GM21737 (cell line): ENCODE data around the gene AKR1C1.
"Not testable (repeated sequence)": the region's sequence is repeated elsewhere in the genome, so short reads cannot be mapped to it uniquely, and the experiment has no call there.

Source experiments
- ATAC-seq: cut with Tn5 transposase; IDR thresholded peaks from one replicate; pipeline ENCODE4 v1.9.1; 2021; ENCODE audit warnings: mild to moderate bottlenecking, moderate library complexity; ENCODE audit not compliant: unreplicated experiment

AKR1C1 gene

DNA sequence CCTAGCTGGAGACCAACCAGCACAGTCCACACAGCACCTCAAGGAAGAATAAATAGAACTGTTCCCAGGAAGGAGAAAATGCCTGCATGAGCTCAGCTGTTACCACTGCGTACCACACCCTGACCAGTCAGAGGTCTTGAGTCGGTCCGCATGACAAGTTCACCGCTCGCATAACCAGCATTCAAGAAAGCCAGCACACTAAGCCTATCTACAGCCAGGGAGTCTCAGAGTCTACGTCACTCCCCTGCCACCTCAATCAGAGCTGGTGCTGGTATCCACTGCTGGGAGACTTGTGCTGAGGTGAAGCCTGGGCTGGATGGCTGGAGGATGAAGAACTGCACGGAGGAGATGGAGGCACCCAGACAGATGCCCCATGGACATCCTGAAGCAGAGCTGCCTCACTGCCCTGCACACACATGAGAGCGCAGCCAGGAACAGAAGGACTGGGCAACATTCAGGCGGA is 19.6 kb downstream of the AKR1C1 start:
- no peak for ATAC-seq

DNA sequence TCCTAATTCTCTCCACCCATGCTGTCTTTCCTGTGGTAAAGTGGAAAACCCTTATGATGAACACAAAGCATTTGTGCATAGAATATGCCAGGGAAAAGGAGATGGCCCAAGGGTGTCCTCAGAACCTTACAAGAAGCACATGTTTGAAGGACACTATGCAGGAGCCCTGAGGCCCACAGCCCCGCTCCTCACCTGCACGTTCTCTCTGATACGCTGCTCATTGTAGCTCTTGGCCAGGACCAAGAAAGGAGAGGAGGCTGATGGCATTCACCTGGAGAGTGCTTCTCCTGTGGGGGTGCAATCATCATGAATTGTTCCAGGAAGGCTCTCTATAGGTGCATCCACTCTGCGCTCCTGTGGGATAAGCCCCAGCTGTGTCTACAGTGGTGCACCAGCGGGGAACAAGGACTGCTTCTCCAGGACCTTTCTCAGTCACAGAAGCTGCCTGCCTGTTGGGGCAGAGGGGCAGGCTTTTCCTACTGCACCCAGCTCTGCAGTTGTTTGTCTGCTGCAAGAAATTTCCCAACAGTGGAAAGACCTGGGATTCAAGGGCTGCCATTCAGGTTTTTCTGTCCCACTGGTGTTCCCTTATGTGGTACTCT is 20.5 kb downstream of the AKR1C1 start:
- no peak for ATAC-seq

DNA sequence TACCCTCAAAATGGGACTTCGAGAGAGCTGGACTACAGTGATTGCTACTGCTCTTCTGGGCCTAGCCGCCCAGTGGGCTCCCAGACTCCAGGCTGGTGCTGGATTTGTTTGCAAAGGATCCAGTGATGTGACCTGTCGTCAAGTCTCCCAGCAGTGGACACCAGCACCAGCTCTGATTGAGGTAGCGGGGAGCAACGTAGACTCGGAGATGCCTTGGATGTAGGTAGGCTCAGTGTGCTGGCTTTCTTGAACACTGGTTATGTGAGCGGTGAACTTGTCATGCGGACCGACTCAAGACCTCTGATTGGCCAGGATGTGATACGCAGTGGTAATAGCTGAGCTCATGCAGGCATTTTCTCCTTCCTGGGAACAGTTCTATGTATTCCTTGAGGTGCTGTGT is 21.0 kb downstream of the AKR1C1 start:
- ATAC-seq, result no peak

GRCh38 chr10:4984971-4985594 is 21.9 kb downstream of the AKR1C1 start:
- no peak for ATAC-seq

GRCh38 chr10:4988000-4988641 is 24.9 kb downstream of the AKR1C1 start:
- not testable (repeated sequence) for ATAC-seq

DNA sequence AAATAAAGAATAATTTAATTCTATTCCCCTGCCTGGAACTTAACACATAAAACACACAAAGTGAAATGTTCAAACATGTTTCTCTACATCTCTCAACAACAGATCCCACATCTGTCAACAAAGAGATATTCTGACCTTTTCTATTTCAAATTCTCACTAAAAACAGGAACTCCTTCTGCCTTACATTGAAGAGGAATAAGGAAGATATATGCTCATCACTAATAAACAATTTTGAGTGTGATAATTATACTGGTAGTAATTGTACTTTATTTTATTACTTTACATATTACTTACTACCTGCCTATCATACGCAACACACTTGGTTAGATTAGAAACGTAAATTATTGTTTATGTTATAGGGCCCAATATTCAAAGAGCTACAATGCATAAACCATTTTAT is 27.0 kb downstream of the AKR1C1 start:
- ATAC-seq, result no peak

DNA sequence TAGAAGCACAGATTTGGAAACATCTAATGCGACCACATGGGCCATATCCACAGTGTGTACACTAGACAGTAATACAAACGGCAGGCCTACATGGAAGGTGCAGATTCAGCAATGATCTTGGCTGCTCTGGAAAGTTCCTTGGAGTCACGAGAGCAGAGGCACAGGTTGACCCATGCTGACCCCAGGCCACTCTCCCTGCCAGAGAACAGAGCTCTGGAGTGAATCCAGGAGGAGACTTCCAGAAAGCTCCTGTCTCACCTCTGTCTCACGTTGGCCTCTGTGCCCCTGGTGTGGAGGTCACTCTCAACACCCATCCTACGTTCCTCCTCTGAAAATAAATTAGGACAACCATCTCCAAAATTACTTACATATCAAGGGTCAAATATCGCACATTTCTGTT is 28.2 kb downstream of the AKR1C1 start:
- ATAC-seq, result not testable (repeated sequence)

- ATAC-seq, result not testable (repeated sequence)
These were observed 29.3 kb downstream of the AKR1C1 start for GRCh38 chr10:4992564-4992963.

- ATAC-seq, result not testable (repeated sequence)
These were observed 31.0 kb downstream of the AKR1C1 start for GRCh38 chr10:4994260-4994659.

- ATAC-seq, result no peak
These were observed 35.5 kb downstream of the AKR1C1 start for GRCh38 chr10:4998671-4999070.

DNA sequence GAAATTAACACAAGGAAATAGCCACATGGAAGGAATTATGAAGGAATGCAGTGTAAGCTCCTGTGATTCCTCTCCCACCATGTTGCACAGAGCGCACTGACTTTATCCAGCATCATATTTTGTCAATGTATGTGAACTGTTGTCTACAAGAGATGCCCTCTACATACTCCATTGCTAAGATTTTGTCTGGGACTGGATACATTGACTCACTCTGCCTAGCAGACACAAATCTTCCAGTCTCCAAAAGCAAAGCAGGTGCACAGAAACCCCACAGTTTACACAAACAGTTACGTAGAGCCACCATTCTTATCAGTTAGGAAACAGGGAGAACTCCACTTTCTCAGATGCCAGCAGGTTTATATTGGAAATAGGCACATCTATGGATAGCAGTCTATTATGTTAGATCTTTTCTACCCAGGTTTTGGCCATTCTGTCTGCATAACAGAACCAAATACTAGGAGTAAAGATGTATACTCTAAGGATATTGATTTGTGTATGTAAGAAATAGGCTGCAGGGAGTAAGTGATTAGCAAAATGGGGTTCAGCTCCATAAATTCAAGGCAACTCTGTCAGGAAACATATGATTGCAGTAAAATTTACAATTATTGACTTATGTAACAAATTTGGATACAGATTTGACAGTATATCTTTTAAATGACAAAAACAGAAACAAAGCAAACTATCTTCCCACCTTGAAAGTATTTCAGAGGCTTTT is 39.0 kb downstream of the AKR1C1 start:
- ATAC-seq, result no peak

DNA sequence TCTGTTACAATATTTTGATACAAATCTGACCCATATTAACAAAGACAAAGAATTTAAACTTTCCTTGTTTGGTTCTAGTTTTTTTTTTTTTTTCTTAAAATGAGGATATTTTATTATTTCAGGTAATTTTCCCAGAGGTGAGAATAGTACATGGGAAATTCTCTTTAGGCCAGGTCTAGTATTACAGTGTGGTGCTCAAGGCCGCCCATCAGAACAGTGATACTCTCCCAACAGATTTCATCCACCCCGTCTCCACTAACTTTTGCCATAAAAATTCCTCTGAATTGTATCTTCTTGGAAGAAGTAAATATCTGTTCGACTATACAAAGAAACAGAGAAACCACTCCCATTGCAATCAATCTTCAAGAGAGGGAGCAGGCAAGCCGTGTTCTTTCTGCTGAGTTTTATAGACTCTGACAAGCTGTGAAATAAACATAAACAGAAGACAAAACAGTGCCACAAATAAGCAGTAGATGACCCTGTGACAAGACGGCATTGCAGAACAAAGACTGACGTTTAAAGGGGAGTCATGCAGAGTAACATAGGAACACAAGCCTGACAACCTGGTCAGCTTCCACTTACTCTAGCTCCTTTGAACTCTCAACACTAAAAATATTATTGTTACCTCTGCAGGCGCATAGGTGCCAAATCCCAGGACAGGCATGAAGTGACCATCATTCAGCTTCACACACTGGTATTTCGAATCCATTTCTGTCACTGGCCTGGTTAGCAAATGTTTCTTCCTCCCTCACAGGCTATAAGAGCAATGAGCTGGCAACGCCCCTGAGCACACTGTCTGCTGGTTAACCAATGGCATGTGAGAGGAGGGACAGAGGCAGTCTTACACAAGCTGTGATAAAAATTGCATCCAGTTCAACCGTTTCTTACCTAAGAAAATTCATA is 40.2 kb downstream of the AKR1C1 start, which contains the start of gene AKR1C2:
Gene AKR1C2, minus strand, starts transcription at position 731 of the 903 bp plus-strand sequence. Its CDS starts 22 bp downstream, at position 709.
- ATAC-seq, result not testable (repeated sequence)

DNA sequence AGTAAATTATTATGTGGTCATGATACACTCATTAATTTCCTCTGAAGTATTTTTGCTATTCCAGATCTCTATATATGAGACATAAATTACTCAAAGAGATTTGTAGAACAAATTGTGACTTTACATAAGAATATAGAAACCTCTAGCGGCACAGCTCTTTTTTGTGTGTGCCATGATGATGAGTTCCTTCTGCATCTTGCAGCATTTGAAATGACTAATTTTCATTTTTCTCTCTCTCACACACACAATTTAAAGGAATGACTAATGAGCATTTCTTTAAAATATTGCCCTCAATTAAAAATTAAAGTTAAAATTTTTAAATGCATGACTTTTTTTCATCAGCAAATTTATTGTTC is 40.8 kb downstream of the AKR1C1 start:
- not testable (repeated sequence) for ATAC-seq

- ATAC-seq, result not testable (repeated sequence)
These were observed 41.3 kb downstream of the AKR1C1 start for GRCh38 chr10:5004501-5004900.

DNA sequence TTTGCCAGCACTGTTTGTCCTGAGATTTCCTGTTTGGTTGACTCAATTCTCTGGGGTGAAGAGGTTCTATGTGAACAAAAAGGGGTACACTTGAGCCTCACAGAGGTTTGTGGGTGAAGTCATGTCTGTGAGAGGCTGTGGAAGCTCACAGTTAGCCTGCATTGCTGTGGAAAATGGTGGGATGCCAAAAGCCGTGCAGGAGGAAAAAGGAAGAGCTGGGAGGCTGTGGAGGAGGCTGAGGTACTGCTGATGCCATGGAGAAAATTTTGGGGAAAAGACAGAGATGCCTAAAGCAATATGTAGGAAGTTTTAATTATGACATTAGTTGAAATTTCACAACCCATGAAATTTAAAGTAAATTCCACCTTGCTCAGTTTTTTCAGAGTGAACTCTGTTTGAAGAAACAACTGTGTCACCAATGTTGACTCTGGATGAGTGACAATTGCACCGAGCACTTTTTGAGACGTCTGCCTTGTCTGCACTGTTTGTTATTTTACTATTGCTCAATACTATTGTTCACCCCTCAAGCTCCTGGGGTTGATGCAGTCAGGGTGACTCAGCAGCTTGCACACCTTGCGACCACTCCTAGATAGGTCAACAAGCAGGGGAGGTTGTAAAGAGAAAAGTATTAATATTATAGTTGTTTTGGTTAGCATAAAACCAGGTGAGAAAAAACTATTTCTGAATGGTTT is 45.8 kb downstream of the AKR1C1 start:
- ATAC-seq, result not testable (repeated sequence)

GRCh38 chr10:5010043-5010442 is 46.8 kb downstream of the AKR1C1 start:
- not testable (repeated sequence) for ATAC-seq

DNA sequence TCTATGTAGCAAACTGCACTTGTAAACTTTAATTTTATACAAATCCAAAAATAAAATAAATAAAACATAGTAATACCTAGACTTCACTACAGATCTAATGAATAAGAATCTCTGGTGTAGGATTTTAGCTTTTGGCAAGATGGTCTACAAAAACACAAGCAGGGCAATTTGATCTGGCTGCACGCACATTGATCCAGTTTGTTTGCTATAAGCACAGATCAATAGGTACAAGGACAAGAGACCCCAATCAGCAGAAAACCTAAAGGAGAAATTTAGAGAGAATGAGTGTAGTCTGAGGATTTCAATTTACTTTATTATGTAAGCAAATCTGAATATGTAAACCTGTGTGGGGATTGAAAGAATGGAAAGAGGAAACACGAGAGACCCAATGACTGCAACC is 48.2 kb downstream of the AKR1C1 start:
- ATAC-seq, result not testable (repeated sequence)

- ATAC-seq, result no peak
These were observed 49.4 kb downstream of the AKR1C1 start for GRCh38 chr10:5012595-5012994.

GRCh38 chr10:5013385-5013784 is 50.2 kb downstream of the AKR1C1 start:
- no peak for ATAC-seq
